Tibial artery (tissue), 4 donors: Measurements from ENCODE around the gene DNHD1.

Experiments
- DNase-seq, 2 donors: peaks; one replicate each; pipeline ENCODE4 v3.0.0-alpha.2; 2019
- H3K27ac ChIP-seq, 2 donors: fragments of 200-600 bp; sonication (generic) in 1 of 2; 1 replicate in 1 of 2; 2 replicates in 1 of 2; pipeline ENCODE4 v1.5.1; 2018 to 2019; ENCODE audit warnings: mild to moderate bottlenecking in 1 of 2
- H3K27me3 ChIP-seq, 2 donors: fragments of 200-600 bp; sonication (generic) in 1 of 2; one replicate each; pipeline versions ENCODE4 v1.5.1 to v1.6.0; 2016 to 2019
- H3K36me3 ChIP-seq, 3 donors: fragments of 200-600 bp; sonication (generic) in 2 of 3; one replicate each; pipeline ENCODE4 v1.5.1; 2016 to 2019; ENCODE audit warnings: mild to moderate bottlenecking in 2 of 3
- H3K4me1 ChIP-seq, 4 donors: fragments of 200-600 bp; sonication (generic) in 2 of 4; 1 replicate in 3 of 4; 2 replicates in 1 of 4; pipeline ENCODE4 v1.5.1; 2016 to 2019
- H3K4me3 ChIP-seq, 2 donors: fragments of 200-600 bp; sonication (generic) in 1 of 2; 1 replicate in 1 of 2; 2 replicates in 1 of 2; pipeline ENCODE4 v1.5.1; 2018 to 2019; ENCODE audit warnings: mild to moderate bottlenecking in 2 of 2
- H3K9me3 ChIP-seq, 3 donors: fragments of 200-600 bp; sonication (generic) in 1 of 3; one replicate each; pipeline ENCODE4 v1.5.1; 2016 to 2019
- intact Hi-C: fragments of 100-400 bp; cut with DNase I; formaldehyde crosslinking; loops from one replicate; pipeline ENCODE4 v1.15.0; 2023; ENCODE audit warnings: low total_unique reads
- TF ChIP-seq, protein P1 (sequence below), 2 experiments: fragments of 200-600 bp in 1 of 2; fragments of 450-650 bp in 1 of 2; IDR thresholded peaks; one replicate each; pipeline ENCODE4 v1.5.1; 2017 to 2019; ENCODE audit warnings: antibody characterized with exemption in 2 of 2, mild to moderate bottlenecking in 1 of 2, moderate library complexity in 1 of 2

The DNHD1 gene, protein sequence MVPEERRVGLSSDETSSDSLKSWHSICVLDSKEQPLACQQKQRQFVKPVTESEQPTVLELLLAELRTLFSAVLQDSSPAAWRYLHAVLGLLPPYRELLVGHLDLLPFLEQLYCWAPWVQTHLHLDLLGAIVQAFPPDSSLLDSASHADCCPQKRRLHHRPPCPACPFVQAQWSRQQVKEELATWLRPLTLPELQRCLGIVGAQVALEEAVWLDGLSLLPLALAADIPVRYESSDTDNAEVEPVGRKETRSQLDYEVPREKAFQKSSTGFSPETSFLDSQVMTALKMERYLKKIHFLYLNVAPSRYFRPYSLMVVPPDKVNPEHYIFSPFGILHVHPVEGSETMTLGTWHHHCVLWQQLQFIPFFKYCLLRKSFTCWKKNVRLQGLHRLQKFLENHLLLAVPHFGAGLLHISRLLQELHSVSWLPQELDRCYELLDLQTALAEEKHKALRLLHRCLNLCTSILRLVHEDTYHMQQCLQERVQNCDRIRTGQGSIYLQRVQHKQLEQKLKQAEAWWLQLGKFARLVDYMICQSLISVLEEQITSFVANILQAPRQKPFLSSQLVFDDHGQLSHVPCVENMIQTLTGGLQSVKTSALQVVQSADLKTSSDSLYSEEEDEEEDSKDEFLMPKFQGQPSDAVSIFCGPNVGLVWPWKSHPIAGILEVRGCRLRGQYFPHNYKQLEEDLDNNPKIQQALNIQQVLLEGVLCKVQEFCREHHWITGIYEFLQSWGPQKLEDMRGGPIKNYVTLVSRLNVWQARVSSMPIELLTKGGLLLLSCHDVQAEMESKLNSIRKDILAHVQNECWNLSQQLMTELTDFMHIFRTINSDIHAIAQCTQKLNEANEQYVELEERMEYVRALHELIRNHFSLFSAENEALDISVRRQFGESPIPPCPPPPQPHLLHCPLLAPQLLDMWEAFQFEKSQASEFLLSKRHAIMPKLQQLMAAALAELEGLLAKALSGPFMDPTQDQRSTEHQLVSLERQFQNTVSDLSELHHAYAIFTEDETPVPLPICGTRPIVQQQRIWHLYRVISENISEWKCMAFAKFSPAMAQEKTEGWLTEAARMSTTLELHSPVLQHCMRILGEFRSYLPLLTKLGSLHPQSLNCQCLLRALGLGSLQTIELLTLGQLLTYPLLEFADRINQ (N-terminal part only)

DNA sequence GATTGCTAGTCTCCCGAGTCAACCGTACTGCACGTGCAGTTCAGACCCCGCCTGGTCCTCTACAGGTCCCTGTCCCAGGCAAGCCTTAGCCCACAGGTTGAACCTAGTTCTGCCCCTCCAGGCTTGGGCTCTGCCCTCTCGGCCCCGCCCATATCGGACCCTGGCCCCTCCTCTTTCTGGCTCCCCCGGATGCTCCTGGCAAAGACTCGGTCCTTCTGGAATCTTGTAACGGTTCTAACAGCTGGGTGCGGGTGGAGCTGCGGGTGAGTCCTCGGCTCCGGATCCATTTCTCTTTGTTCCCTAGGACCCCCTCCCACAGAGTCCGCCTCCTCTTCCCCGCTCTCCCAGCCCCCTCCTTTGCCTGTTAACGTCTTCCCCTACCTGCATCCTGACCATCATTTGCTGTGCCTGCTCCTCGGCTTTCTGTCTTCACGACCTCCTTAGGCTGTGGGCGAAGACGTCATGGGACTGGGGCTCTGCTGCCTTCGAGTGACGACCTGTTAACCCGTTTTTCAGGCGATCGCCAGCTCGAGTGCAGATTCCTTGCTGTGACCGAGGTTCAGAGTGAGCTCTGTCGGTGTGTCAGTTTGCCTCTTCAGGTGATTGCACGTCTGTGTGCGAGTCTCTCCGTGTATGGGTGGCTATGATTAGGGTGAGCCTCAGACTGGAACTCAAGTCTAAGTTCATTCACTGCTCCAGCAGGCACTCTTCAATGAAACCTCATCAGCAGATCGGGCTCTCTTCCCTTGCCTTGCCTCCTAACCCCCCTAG, at the start of gene DNHD1:
DNHD1 (plus strand) TSS at position 212 of the 771 bp plus-strand sequence. CDS start 936 bp downstream, outside the sequence.
- H3K36me3 ChIP-seq = peaks cover 0 to 48% (median 5%) of the 10 kb centered on the region in 3 donors
- TF ChIP-seq, protein P1, sequence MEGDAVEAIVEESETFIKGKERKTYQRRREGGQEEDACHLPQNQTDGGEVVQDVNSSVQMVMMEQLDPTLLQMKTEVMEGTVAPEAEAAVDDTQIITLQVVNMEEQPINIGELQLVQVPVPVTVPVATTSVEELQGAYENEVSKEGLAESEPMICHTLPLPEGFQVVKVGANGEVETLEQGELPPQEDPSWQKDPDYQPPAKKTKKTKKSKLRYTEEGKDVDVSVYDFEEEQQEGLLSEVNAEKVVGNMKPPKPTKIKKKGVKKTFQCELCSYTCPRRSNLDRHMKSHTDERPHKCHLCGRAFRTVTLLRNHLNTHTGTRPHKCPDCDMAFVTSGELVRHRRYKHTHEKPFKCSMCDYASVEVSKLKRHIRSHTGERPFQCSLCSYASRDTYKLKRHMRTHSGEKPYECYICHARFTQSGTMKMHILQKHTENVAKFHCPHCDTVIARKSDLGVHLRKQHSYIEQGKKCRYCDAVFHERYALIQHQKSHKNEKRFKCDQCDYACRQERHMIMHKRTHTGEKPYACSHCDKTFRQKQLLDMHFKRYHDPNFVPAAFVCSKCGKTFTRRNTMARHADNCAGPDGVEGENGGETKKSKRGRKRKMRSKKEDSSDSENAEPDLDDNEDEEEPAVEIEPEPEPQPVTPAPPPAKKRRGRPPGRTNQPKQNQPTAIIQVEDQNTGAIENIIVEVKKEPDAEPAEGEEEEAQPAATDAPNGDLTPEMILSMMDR (IDR thresholded peaks at IDR 0.05) = no peak
- H3K27me3 ChIP-seq = no peaks in the 10 kb centered on the region
- DNase-seq = no peak
- H3K27ac ChIP-seq = peak within 1 kb of the TSS; percentile 68 to 75
- no peaks in the 10 kb centered on the region for H3K9me3 ChIP-seq
- H3K4me3 ChIP-seq = peak within 1 kb of the TSS; percentile 15 to 29
- peaks cover 0 to 39% (median 15%) of the 10 kb centered on the region in 4 donors for H3K4me1 ChIP-seq
- intact Hi-C loops = no loop called here

DNA sequence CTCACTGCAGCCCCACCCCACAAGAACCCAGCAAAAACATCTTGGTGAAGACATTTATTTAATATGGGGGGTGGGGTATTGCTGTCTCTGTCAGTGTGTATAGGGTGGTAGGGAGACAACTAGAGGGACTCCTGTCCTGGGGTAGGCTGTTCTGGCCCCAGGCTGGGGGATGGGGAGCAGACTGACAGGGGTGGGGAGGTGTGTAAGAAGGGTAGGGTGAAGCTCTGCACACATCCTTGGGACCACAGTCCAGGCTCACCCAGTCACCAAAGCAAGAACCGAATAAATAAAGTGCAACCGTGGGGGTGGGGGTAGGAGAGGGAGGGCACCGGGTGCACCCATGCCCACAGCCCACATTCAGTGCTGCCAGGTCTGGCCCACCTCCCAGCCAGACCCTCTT, 48.5 kb upstream of the DNHD1 start:
- TF ChIP-seq, protein P1 (IDR thresholded peaks at IDR 0.05) = no peak
- peaks cover 37 to 57% (median 43%) of the 10 kb centered on the region in 3 donors for H3K36me3 ChIP-seq
- intact Hi-C loops = no loop called here

DNA sequence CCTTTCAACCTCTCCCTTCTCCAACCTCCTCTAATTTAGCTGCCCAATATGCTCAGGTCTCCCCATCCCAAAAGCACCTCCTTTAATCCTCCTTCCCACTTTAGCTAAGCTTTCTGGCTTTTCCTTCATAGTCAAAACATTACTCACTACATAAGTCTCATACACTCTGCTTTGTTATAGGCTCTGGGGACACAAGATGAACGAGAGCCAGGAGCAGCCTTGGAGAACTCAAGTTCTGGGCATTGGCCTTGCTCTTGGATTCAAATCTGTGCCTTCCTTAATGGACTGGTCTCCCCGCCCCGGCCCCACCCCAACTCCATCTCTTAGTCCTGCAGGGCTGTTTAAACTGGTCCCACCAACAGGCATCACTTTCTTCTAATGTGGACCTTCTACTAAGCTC, 44.9 kb upstream of the DNHD1 start:
- DNase-seq = peak in 1 of 2 donors; percentile 72
- H3K36me3 ChIP-seq = peaks cover 72 to 93% (median 74%) of the 10 kb centered on the region in 3 donors
- TF ChIP-seq, protein P1 (IDR thresholded peaks at IDR 0.05) = no peak
- H3K4me1 ChIP-seq = peaks cover 0 to 17% (median 12%) of the 10 kb centered on the region in 4 donors
- intact Hi-C loops = no loop called here
- H3K4me3 ChIP-seq = no peak overlapping the region
- H3K27ac ChIP-seq = peak overlapping the region; percentile 0 to 49
- no peaks in the 10 kb centered on the region for H3K9me3 ChIP-seq
- no peaks in the 10 kb centered on the region for H3K27me3 ChIP-seq

More for the DNA sequence above, 48.5 kb upstream of the DNHD1 start:
- Histone ChIP-seq H3K27me3 (no peaks in the 10 kb centered on the region), H3K27ac (no peak overlapping the region), H3K4me1 (peaks cover 0 to 17% (median 12%) of the 10 kb centered on the region in 4 donors), H3K9me3 (no peaks in the 10 kb centered on the region), H3K4me3 (no peak overlapping the region)
- no peak for DNase-seq

DNA sequence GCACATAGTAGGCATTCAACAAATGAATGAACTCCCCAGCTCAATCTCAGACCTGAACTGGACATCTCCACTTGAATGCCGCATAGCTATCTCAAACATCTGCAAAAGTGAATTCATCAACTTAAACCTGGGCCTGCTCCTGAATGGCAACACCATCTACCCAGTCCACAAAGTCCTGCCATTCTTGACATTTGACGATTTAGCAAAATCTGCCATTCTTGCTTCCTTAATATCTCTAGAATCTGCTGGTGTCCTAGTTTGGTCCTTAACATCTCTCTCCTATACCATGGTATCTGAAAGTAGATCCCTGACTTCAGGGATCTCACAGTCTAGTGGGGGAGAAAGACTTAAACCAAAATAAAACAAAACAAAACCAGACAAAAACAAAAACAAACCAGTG, 43.9 kb upstream of the DNHD1 start:
- H3K9me3 ChIP-seq = no peaks in the 10 kb centered on the region
- DNase-seq = no peak
- intact Hi-C loops = no loop called here
- peaks cover 0 to 17% (median 12%) of the 10 kb centered on the region in 4 donors for H3K4me1 ChIP-seq
- H3K27me3 ChIP-seq = no peaks in the 10 kb centered on the region
- no peak overlapping the region for H3K4me3 ChIP-seq
- TF ChIP-seq, protein P1 (IDR thresholded peaks at IDR 0.05) = no peak
- H3K27ac ChIP-seq = no peak overlapping the region
- H3K36me3 ChIP-seq = peaks cover 75 to 95% (median 80%) of the 10 kb centered on the region in 3 donors
